Astrocyte of the spinal cord (primary cell): ENCODE data around the gene FAM219B.

Experiments
- DNase-seq: peaks from one replicate; pipeline ENCODE4 v3.0.0; 2011; ENCODE audit warnings: low read depth, low spot score
- H3K4me3 ChIP-seq: 2 replicates; pipeline ENCODE4 v1.5.1; 2011; ENCODE audit warnings: low read depth, mild to moderate bottlenecking, low read length, moderate library complexity
- in situ Hi-C: cut with HindIII; loops from 2 replicates; pipeline ENCODE4 v1.10.0; 2017; ENCODE audit warnings: low sequenced_read_pairs
- TF ChIP-seq, protein P1 (sequence below): IDR thresholded peaks from 2 replicates; pipeline ENCODE4 v1.5.1; 2012; ENCODE audit warnings: low read depth, mild to moderate bottlenecking, low read length, inconsistent platforms

FAM219B gene

GRCh38 chr15:74851960-74852359, 54.7 kb downstream of the FAM219B start:
- in situ Hi-C loops = no loop called here
- DNase-seq = no peak
- TF ChIP-seq, protein P1, sequence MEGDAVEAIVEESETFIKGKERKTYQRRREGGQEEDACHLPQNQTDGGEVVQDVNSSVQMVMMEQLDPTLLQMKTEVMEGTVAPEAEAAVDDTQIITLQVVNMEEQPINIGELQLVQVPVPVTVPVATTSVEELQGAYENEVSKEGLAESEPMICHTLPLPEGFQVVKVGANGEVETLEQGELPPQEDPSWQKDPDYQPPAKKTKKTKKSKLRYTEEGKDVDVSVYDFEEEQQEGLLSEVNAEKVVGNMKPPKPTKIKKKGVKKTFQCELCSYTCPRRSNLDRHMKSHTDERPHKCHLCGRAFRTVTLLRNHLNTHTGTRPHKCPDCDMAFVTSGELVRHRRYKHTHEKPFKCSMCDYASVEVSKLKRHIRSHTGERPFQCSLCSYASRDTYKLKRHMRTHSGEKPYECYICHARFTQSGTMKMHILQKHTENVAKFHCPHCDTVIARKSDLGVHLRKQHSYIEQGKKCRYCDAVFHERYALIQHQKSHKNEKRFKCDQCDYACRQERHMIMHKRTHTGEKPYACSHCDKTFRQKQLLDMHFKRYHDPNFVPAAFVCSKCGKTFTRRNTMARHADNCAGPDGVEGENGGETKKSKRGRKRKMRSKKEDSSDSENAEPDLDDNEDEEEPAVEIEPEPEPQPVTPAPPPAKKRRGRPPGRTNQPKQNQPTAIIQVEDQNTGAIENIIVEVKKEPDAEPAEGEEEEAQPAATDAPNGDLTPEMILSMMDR = no peak

GRCh38 chr15:74850393-74850792, 56.3 kb downstream of the FAM219B start:
- DNase-seq = no peak
- in situ Hi-C loops = no loop called here
- TF ChIP-seq, protein P1 = no peak
- no peak overlapping the region for H3K4me3 ChIP-seq

More at GRCh38 chr15:74851960-74852359, 54.7 kb downstream of the FAM219B start:
- H3K4me3 ChIP-seq = no peak overlapping the region
